Esophagus muscularis mucosa (tissue), 3 donors: ENCODE data around the gene METTL9.

Source experiments
- CTCF ChIP-seq, 3 experiments: fragments of 200-600 bp in 2 of 3; fragments of 450-650 bp in 1 of 3; sonication (generic) in 2 of 3; IDR thresholded peaks; one replicate each; pipeline ENCODE4 v1.5.1; 2017 to 2019; ENCODE audit warnings: antibody characterized with exemption in 3 of 3, mild to moderate bottlenecking in 2 of 3, moderate library complexity in 1 of 3
- POLR2A ChIP-seq: fragments of 450-650 bp; IDR thresholded peaks from one replicate; pipeline ENCODE4 v1.6.1; 2017; ENCODE audit warnings: antibody characterized with exemption, moderate library complexity, mild to moderate bottlenecking, low read depth

DNA sequence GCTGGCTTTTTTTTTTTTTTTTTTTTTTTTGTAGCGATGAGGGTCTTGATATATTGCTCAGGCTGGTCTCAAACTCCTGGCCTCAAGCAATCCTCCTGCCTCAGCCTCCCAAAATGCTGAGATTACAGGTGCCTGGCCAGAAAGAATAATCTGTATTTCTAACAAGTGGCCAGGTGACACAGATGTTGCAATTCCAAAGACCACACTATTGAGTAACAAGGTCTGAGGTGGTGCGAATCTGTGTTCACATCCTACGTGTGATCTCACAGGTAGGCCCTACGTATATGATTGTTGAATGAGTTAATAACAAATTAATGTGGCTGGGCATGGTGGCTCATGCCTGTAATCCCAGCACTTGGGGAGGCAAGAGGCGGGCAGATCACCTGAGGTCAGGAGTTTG is 97.7 kb downstream of the METTL9 start:
- TF ChIP-seq CTCF (IDR thresholded peaks at IDR 0.05) (no peak), POLR2A (no peak)
